T-cell (primary cell): Measurements from ENCODE around the gene TTC32. TPM values are rescaled to one million over a fixed set of nuclear protein-coding genes. Genes with fewer than 3 reads are reported as not detected.

Experiments
- ATAC-seq, 4 experiments: fragments of 200-7000 bp in 3 of 4; fragments of 150-1000 bp in 1 of 4; cut with Tn5 transposase; replicated peaks in 1 of 4; 1 replicate in 3 of 4; 2 replicates in 1 of 4; pipeline ENCODE4 v1.10.0; 2021; ENCODE audit warnings: moderate library complexity in 3 of 4, mild to moderate bottlenecking in 2 of 4, moderate number of reproducible peaks in 1 of 4
- CTCF ChIA-PET, 2 donors: fragments of 300-600 bp; sonication (Branson Sonifier 250); formaldehyde crosslinking; loops; one replicate each; lab custom pipeline; 2022; ENCODE audit warnings: antibody characterized with exemption in 2 of 2; lab: Charles Lee
- POLR2A ChIA-PET, 2 donors: fragments of 300-600 bp; sonication (Branson Sonifier 250); formaldehyde crosslinking; loops; one replicate each; lab custom pipeline; 2022; ENCODE audit warnings: antibody characterized with exemption in 2 of 2; lab: Charles Lee
- DNase-seq, 35 experiments: peaks; one replicate each; pipeline versions ENCODE4 v3.0.0 to v3.0.0-alpha.2; 2013 to 2023
- H3K27ac ChIP-seq: one replicate; pipeline ENCODE4 v1.5.1; 2013; ENCODE audit warnings: low read length
- H3K27me3 ChIP-seq, 2 experiments: replicated peaks in 1 of 2; 1 replicate in 1 of 2; 2 replicates in 1 of 2; pipeline versions ENCODE4 v1.6.1 to v1.7.0; 2013; ENCODE audit warnings: low read length in 1 of 2, mixed read lengths in 1 of 2; ENCODE audit not compliant: control insufficient read depth in 2 of 2, insufficient read depth in 2 of 2; ENCODE audit errors: extremely low read depth in 1 of 2
- H3K36me3 ChIP-seq, 2 donors: 1 replicate in 1 of 2; 2 replicates in 1 of 2; pipeline versions ENCODE4 v1.6.1 to v1.7.0; 2013; ENCODE audit warnings: low read length in 1 of 2; ENCODE audit not compliant: control insufficient read depth in 2 of 2, insufficient read depth in 1 of 2; ENCODE audit errors: extremely low read depth in 1 of 2
- H3K4me1 ChIP-seq, 2 experiments: 1 replicate in 1 of 2; 2 replicates in 1 of 2; pipeline versions ENCODE4 v1.6.1 to v1.7.0; 2013; ENCODE audit warnings: low read length in 2 of 2, mixed read lengths in 1 of 2; ENCODE audit not compliant: insufficient read depth in 2 of 2, control insufficient read depth in 1 of 2; ENCODE audit errors: extremely low read depth in 1 of 2
- H3K4me3 ChIP-seq, 2 donors: 1 replicate in 1 of 2; 2 replicates in 1 of 2; pipeline versions ENCODE4 v1.5.1 to v1.7.0; 2013; ENCODE audit warnings: mild to moderate bottlenecking in 2 of 2, low read length in 1 of 2, moderate library complexity in 1 of 2; ENCODE audit not compliant: control insufficient read depth in 1 of 2; ENCODE audit errors: extremely low read depth in 1 of 2
- H3K9me3 ChIP-seq: 2 replicates; pipeline ENCODE4 v1.7.0; 2013
- H3K27ac Mint-ChIP-seq, 2 donors: one replicate each; pipeline ENCODE4 v1.8.0; 2020 to 2021; ENCODE audit warnings: mild to moderate bottlenecking in 2 of 2, mixed read lengths in 2 of 2
- H3K27me3 Mint-ChIP-seq, 2 donors: one replicate each; pipeline ENCODE4 v1.8.0; 2021 to 2022; ENCODE audit warnings: mixed read lengths in 2 of 2
- H3K36me3 Mint-ChIP-seq: one replicate; pipeline ENCODE4 v1.8.0; 2021; ENCODE audit warnings: mixed read lengths
- H3K4me1 Mint-ChIP-seq, 3 donors: one replicate each; pipeline ENCODE4 v1.8.0; 2020 to 2022; ENCODE audit warnings: mixed read lengths in 3 of 3, mild to moderate bottlenecking in 1 of 3
- H3K4me3 Mint-ChIP-seq, 3 donors: one replicate each; pipeline ENCODE4 v1.8.0; 2020 to 2022; ENCODE audit warnings: mild to moderate bottlenecking in 3 of 3, mixed read lengths in 3 of 3, moderate library complexity in 3 of 3
- H3K9me3 Mint-ChIP-seq, 3 donors: one replicate each; pipeline ENCODE4 v1.8.0; 2020 to 2022; ENCODE audit warnings: mixed read lengths in 3 of 3
- WGBS: methylation state at CpG from one replicate; pipeline ENCODE4 v1.1.5; 2013; ENCODE audit warnings: missing lambda C conversion rate; ENCODE audit not compliant: insufficient coverage; 5-methylcytosine and 5-hydroxymethylcytosine counted together
- total RNA-seq, 35 experiments: library from RNA in 6 of 35; stranded (reverse) in 6 of 35; fragments of 120-200 nt in 1 of 35; gene quantifications; one replicate each; pipeline versions ENCODE4 v1.2.1 to v1.2.4 and lab custom pipeline; 2013 to 2026

The TTC32 gene
- total RNA-seq, 5 donors from 2014 or later (not counting 1 experiment from before 2014, with no cell fraction given), result 35.1 to 44.6 (median 40.0) TPM

DNA sequence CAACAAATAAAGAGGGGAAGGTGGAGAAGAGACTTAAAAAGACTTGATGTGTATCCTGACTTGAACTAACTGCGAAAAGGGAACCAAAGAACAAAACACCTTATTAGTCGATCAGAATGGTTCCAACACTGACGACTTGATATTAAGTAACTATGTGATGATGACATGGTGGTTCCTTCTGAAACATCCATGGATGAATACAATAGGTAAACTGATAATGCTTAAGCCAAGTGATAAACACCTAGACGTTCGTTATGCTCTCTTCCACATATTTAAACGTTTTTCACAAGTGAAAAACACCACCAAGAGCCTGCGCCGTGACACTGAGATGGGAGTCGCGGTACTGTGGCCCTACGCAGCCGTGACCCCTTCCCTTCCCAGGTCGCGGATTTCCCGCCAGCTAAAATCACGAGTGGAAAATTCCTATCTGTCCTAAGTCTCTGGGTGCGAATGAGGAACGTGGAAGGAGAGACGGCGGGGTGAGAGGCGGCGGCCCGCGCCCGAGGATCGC lies 797 bp downstream of the TTC32 start:
- ChIA-PET CTCF (no interaction called here), POLR2A (interaction anchor here in 1 of 2 donors (0.6 kb wide), 1 partner anchor 376 kb away, joined by 5 read pairs; no protein-coding TSS in a partner anchor)
- H3K4me3 ChIP-seq, result peak overlapping the region; percentile 96
- peak in 2 of 35 experiments; percentile 3 to 65 for DNase-seq
- no peaks in the 10 kb centered on the region for H3K36me3 ChIP-seq
- Mint-ChIP-seq H3K9me3 (no peaks in the 10 kb centered on the region), H3K4me1 (peaks cover 30 to 43% (median 39%) of the 10 kb centered on the region in 3 donors), H3K27ac (peak overlapping the region; percentile 98 to 100), H3K4me3 (peak overlapping the region; percentile 85 to 98 (median 95)), H3K27me3 (peaks cover 5 to 7% of the 10 kb centered on the region in 2 donors), H3K36me3 (peaks cover 8% of the 10 kb centered on the region)
- H3K27me3 ChIP-seq, result peaks cover 0 to 5% of the 10 kb centered on the region in 2 experiments
- H3K27ac ChIP-seq, result peak overlapping the region; percentile 98
- peaks cover 15 to 22% of the 10 kb centered on the region in 2 experiments for H3K4me1 ChIP-seq
- ATAC-seq, result peak; percentile 6 to 13 (median 10)
- 0% methylated on average over 19 of the region's 26 CpGs for WGBS
- no peaks in the 10 kb centered on the region for H3K9me3 ChIP-seq

- Mint-ChIP-seq H3K4me3 (peak overlapping the region; percentile 85 to 98 (median 95)), H3K27me3 (peaks cover 5 to 7% of the 10 kb centered on the region in 2 donors), H3K9me3 (no peaks in the 10 kb centered on the region), H3K27ac (peak overlapping the region; percentile 98 to 100), H3K36me3 (peaks cover 8% of the 10 kb centered on the region), H3K4me1 (peaks cover 35 to 51% (median 46%) of the 10 kb centered on the region in 3 donors)
- ChIA-PET CTCF (interaction anchor here (0.6 to 1.2 kb wide), 4 partner anchors 25 to 1339 kb away, joined by 3 read pairs; no protein-coding TSS in a partner anchor), POLR2A (interaction anchor here in 1 of 2 donors (0.6 kb wide), 1 partner anchor 1340 kb away, joined by 4 read pairs; the partner anchor contains the start of gene RDH14)
- WGBS, result 0% methylated on average over 4 of the region's 11 CpGs
- Histone ChIP-seq H3K4me3 (peak overlapping the region; percentile 96), H3K36me3 (no peaks in the 10 kb centered on the region), H3K27me3 (peaks cover 0 to 5% of the 10 kb centered on the region in 2 experiments), H3K27ac (peak overlapping the region; percentile 98), H3K4me1 (peaks cover 15 to 23% of the 10 kb centered on the region in 2 experiments), H3K9me3 (no peaks in the 10 kb centered on the region)
- ATAC-seq (peak in 2 of 4 experiments; percentile 16 to 27), DNase-seq (peak in 22 of 35 experiments; percentile 2 to 41 (median 19))
Measured at GRCh38 chr2:19899985-19900930, 1.5 kb downstream of the TTC32 start.

GRCh38 chr2:19898592-19899329 lies 3.0 kb downstream of the TTC32 start:
- H3K36me3 Mint-ChIP-seq, result peaks cover 12% of the 10 kb centered on the region
- Histone ChIP-seq H3K27ac (no peak overlapping the region), H3K27me3 (peaks cover 0 to 5% of the 10 kb centered on the region in 2 experiments), H3K36me3 (no peaks in the 10 kb centered on the region), H3K4me3 (no peak overlapping the region), H3K9me3 (no peaks in the 10 kb centered on the region), H3K4me1 (peaks cover 15 to 23% of the 10 kb centered on the region in 2 experiments)
- H3K4me3 Mint-ChIP-seq, result peak overlapping the region in 2 of 3 donors; percentile 28 to 36
- ATAC-seq, result no peak
- H3K9me3 Mint-ChIP-seq, result no peaks in the 10 kb centered on the region
- H3K27me3 Mint-ChIP-seq, result peaks cover 0 to 3% of the 10 kb centered on the region in 2 donors
- peak overlapping the region; percentile 52 to 75 for H3K27ac Mint-ChIP-seq
- WGBS, result no CpG with 5 or more reads among the region's 7 CpGs
- peaks cover 50 to 62% (median 61%) of the 10 kb centered on the region in 3 donors for H3K4me1 Mint-ChIP-seq
- POLR2A ChIA-PET, result interaction anchor here in 1 of 2 donors (0.5 to 0.6 kb wide), 2 partner anchors 69 to 548 kb away, joined by 3 to 7 read pairs; partner anchors contain the start of gene RHOB
- CTCF ChIA-PET, result no interaction called here
- DNase-seq, result no peak

- peaks cover 56 to 68% (median 68%) of the 10 kb centered on the region in 3 donors for H3K4me1 Mint-ChIP-seq
- H3K27me3 ChIP-seq, result no peaks in the 10 kb centered on the region
- no peak for DNase-seq
- no peaks in the 10 kb centered on the region for H3K27me3 Mint-ChIP-seq
- POLR2A ChIA-PET, result interaction anchor here in 1 of 2 donors (0.5 to 0.6 kb wide), 2 partner anchors 68 to 549 kb away, joined by 3 to 7 read pairs; partner anchors contain the start of gene RHOB
- peaks cover 15 to 23% of the 10 kb centered on the region in 2 experiments for H3K4me1 ChIP-seq
- no peaks in the 10 kb centered on the region for H3K36me3 ChIP-seq
- no peak overlapping the region for H3K27ac ChIP-seq
- WGBS, result 100% methylated on average over 2 of the region's 5 CpGs
- no peak for ATAC-seq
- H3K27ac Mint-ChIP-seq, result peak overlapping the region; percentile 49 to 75
- peaks cover 16% of the 10 kb centered on the region for H3K36me3 Mint-ChIP-seq
- peak overlapping the region; percentile 24 to 34 (median 28) for H3K4me3 Mint-ChIP-seq
- CTCF ChIA-PET, result interaction anchor here (1.0 kb wide), 2 partner anchors 12 to 29 kb away, joined by 3 read pairs; no protein-coding TSS in a partner anchor
- no peak overlapping the region for H3K4me3 ChIP-seq
- H3K9me3 Mint-ChIP-seq, result no peaks in the 10 kb centered on the region
- H3K9me3 ChIP-seq, result no peaks in the 10 kb centered on the region
Measured at GRCh38 chr2:19897623-19898245, 4.0 kb downstream of the TTC32 start.

DNA sequence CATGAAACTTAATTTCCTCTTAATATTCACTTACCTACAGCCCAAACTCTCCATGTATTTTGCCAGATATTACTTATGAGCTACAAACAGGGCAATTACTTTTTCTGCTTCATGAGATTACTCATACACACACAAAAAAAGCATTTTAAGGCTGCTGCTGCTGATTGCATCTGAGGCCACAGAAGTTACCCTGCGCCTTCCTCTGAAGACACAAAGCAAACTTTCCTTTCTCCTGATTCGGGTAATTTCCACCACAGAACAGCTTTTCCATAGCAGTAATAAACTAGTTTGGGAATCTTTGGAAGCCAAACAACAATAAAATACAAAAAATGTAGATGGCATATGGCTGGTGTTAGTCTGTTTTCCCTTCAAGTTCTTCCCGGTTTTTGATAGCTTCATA lies 6.2 kb downstream of the TTC32 start:
- no peak for DNase-seq
- no peak for ATAC-seq
- peaks cover 22% of the 10 kb centered on the region for H3K36me3 Mint-ChIP-seq
- peaks cover 14 to 23% of the 10 kb centered on the region in 2 experiments for H3K4me1 ChIP-seq
- H3K4me3 Mint-ChIP-seq, result peak overlapping the region in 1 of 3 donors; percentile 3
- H3K36me3 ChIP-seq, result no peaks in the 10 kb centered on the region
- H3K27me3 Mint-ChIP-seq, result no peaks in the 10 kb centered on the region
- H3K4me1 Mint-ChIP-seq, result peaks cover 54 to 68% (median 65%) of the 10 kb centered on the region in 3 donors
- ChIA-PET CTCF (interaction anchor here in 1 of 2 donors (1.5 kb wide), 1 partner anchor 120 kb away, joined by 3 read pairs; no protein-coding TSS in a partner anchor), POLR2A (no interaction called here)
- no peaks in the 10 kb centered on the region for H3K9me3 ChIP-seq
- no peaks in the 10 kb centered on the region for H3K9me3 Mint-ChIP-seq
- H3K27ac Mint-ChIP-seq, result peak overlapping the region in 1 of 2 donors; percentile 61
- H3K27ac ChIP-seq, result no peak overlapping the region
- H3K27me3 ChIP-seq, result no peaks in the 10 kb centered on the region
- no CpG with 5 or more reads among the region's 3 CpGs for WGBS
- H3K4me3 ChIP-seq, result no peak overlapping the region
